HUES6 (cell line): ENCODE results near the gene SLC45A1.

Experiments
- H3K27ac ChIP-seq: 2 replicates; pipeline ENCODE4 v1.7.0; 2013; ENCODE audit warnings: low read depth, mild to moderate bottlenecking, low read length, inconsistent platforms
- H3K27me3 ChIP-seq: 2 replicates; pipeline ENCODE4 v1.6.1; 2013; ENCODE audit warnings: low read length; ENCODE audit not compliant: control insufficient read depth, insufficient read depth
- H3K36me3 ChIP-seq: 2 replicates; pipeline ENCODE4 v1.6.1; 2013; ENCODE audit warnings: low read length; ENCODE audit not compliant: control insufficient read depth, insufficient read depth
- H3K4me1 ChIP-seq: 2 replicates; pipeline ENCODE4 v1.6.1; 2013; ENCODE audit warnings: low read length; ENCODE audit not compliant: control insufficient read depth, insufficient read depth
- H3K4me3 ChIP-seq: 2 replicates; pipeline ENCODE4 v1.5.1; 2013; ENCODE audit warnings: low read depth, low read length
- H3K9ac ChIP-seq: one replicate; pipeline ENCODE4 v1.6.1; 2013; ENCODE audit warnings: mild to moderate bottlenecking, low read length
- H3K9me3 ChIP-seq: 2 replicates; pipeline ENCODE4 v1.6.1; 2013; ENCODE audit warnings: low read depth, low read length; ENCODE audit not compliant: control insufficient read depth, insufficient read depth

Gene SLC45A1

GRCh38 chr1:8285965-8286364, 31.9 kb upstream of the SLC45A1 start:
- no peaks in the 10 kb centered on the region for H3K36me3 ChIP-seq

DNA sequence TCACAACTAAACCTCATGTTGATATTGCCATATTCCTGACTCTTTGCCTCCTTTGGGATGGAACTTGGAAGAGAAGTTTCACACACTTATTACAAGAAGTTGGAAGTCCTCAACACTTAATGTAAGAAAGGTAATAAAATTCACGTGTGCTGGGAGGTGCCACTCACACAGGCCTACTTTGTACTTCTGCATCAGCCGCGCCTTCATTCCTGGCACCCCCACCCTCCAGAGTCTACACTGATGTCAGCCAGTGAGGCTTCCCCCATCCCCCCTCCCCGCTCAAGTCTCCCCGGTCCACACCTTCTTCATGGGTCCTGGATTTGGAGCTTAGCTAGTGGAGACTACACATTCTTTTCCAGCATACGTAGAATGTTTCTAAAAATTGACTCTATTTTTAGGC, 24.8 kb upstream of the SLC45A1 start:
- no peak overlapping the region for H3K27ac ChIP-seq
- no peak overlapping the region for H3K9ac ChIP-seq
- H3K4me3 ChIP-seq, result no peak overlapping the region
- H3K4me1 ChIP-seq, result no peaks in the 10 kb centered on the region
- no peaks in the 10 kb centered on the region for H3K27me3 ChIP-seq
- no peaks in the 10 kb centered on the region for H3K36me3 ChIP-seq
- no peaks in the 10 kb centered on the region for H3K9me3 ChIP-seq

More at GRCh38 chr1:8285965-8286364, 31.9 kb upstream of the SLC45A1 start:
- Histone ChIP-seq H3K4me3 (no peak overlapping the region), H3K9me3 (no peaks in the 10 kb centered on the region), H3K27me3 (no peaks in the 10 kb centered on the region), H3K27ac (no peak overlapping the region), H3K4me1 (peaks cover 12% of the 10 kb centered on the region), H3K9ac (no peak overlapping the region)

GRCh38 chr1:8293641-8294169, 24.2 kb upstream of the SLC45A1 start:
- no peaks in the 10 kb centered on the region for H3K9me3 ChIP-seq
- no peak overlapping the region for H3K4me3 ChIP-seq
- H3K9ac ChIP-seq, result no peak overlapping the region
- H3K27me3 ChIP-seq, result no peaks in the 10 kb centered on the region
- H3K27ac ChIP-seq, result no peak overlapping the region
- no peaks in the 10 kb centered on the region for H3K4me1 ChIP-seq
- no peaks in the 10 kb centered on the region for H3K36me3 ChIP-seq

DNA sequence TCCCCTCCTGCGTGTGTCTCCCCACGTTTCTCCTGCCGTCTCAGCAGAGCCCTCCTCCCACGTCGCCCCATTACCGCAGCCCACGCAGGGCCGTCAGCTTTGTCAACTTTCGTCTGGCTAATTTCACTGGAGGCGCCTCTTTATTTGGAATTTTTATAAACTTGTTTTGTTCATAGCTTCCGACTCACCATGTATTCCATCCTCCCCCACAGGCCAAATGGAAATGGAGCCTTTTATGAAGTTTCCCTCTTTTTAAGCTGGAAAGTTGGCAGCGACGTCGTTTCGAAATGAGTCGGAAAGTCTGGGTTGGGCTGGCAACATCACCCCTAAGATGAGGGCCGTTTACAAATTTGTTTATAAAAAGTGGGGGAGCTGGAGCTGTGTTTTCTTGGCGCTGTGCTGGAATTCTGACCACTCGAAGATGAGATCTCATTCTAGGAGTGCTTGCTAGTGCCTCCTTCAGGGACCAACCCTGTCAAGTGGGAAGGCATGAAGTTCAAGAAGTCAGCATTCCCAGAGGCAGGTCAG, 23.7 kb upstream of the SLC45A1 start:
- Histone ChIP-seq H3K9me3 (no peaks in the 10 kb centered on the region), H3K27me3 (no peaks in the 10 kb centered on the region), H3K4me1 (no peaks in the 10 kb centered on the region), H3K36me3 (no peaks in the 10 kb centered on the region), H3K9ac (no peak overlapping the region), H3K27ac (no peak overlapping the region), H3K4me3 (no peak overlapping the region)

GRCh38 chr1:8297245-8297644, 20.7 kb upstream of the SLC45A1 start:
- Histone ChIP-seq H3K9me3 (no peaks in the 10 kb centered on the region), H3K4me3 (no peak overlapping the region), H3K27ac (no peak overlapping the region), H3K4me1 (peaks cover 3% of the 10 kb centered on the region; the same call in 1 of the 2 replicates), H3K36me3 (no peaks in the 10 kb centered on the region), H3K27me3 (no peaks in the 10 kb centered on the region), H3K9ac (no peak overlapping the region)

GRCh38 chr1:8299963-8300362, 18.0 kb upstream of the SLC45A1 start:
- H3K27ac ChIP-seq, result no peak overlapping the region
- no peaks in the 10 kb centered on the region for H3K9me3 ChIP-seq
- H3K9ac ChIP-seq, result no peak overlapping the region
- no peak overlapping the region for H3K4me3 ChIP-seq
- no peaks in the 10 kb centered on the region for H3K27me3 ChIP-seq
- peaks cover 11% of the 10 kb centered on the region for H3K4me1 ChIP-seq
- H3K36me3 ChIP-seq, result no peaks in the 10 kb centered on the region

DNA sequence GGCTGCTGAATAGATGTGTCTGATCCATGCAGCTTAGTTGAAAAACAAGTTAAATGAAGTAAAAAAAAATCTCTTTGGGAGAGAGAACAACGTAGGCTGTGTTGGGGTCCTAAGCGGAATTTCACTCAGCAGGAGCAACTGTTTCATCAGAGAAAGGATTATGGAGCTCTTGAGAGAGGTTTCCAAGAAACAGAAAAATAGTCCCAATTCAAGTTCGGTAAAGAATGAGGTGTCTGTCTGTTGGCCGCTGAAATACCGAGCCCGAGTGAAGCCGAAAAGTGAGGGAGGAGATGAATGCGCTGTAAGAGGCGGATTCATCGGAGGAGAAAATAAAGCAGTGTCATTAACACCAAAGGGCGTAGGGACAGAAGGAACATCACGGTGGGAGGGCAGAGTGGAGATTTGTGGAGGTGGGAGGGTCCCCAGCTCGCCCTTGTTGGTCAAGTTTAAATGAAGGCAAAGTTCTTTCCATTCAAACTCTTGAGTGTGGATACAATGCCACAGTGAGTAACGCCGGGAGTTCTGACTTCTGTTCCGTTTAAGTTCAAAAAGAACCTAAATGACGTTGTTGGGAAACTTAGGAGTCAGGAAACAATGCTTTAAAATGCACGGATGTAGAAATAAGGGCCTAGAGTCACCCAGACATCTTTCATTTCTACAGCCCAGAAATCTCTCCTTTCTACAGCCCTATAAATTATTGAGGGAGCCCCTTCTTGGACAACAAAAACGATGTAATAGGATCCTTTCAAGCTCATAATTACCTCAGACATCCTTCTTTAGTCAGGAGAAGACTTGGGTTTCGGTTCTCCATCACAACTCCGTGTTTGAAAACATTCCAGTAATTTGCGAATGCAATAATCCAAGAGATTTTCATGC, 15.6 kb upstream of the SLC45A1 start:
- H3K27ac ChIP-seq, result no peak overlapping the region

GRCh38 chr1:8303141-8303540, 14.8 kb upstream of the SLC45A1 start:
- Histone ChIP-seq H3K4me1 (peaks cover 11% of the 10 kb centered on the region), H3K36me3 (no peaks in the 10 kb centered on the region), H3K27me3 (no peaks in the 10 kb centered on the region), H3K9ac (no peak overlapping the region), H3K9me3 (no peaks in the 10 kb centered on the region), H3K27ac (no peak overlapping the region), H3K4me3 (no peak overlapping the region)

More for the DNA sequence above, 15.6 kb upstream of the SLC45A1 start:
- Histone ChIP-seq H3K4me3 (no peak overlapping the region), H3K27me3 (no peaks in the 10 kb centered on the region), H3K4me1 (peaks cover 11% of the 10 kb centered on the region), H3K9me3 (no peaks in the 10 kb centered on the region), H3K36me3 (no peaks in the 10 kb centered on the region), H3K9ac (no peak overlapping the region)

DNA sequence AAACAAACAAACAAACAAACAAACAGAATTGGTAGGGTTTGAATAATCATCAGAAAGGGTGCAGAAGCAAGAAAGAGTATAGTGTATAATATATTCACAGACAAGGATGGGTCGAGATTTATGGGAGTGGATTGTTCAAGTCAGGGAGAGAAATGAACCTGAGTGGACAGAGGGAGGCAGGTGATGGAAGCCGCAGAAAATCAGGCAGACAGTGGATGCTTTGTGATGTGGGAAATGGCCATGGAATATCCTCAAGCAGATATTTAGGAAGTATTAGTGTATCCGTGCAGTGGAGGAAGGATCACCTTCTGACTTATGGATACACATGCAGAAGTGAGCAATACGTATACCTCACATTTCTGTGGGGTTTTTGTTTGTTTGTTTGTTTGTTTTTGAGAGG, 14.0 kb upstream of the SLC45A1 start:
- no peak overlapping the region for H3K9ac ChIP-seq
- H3K9me3 ChIP-seq, result no peaks in the 10 kb centered on the region
- no peaks in the 10 kb centered on the region for H3K36me3 ChIP-seq
- H3K4me3 ChIP-seq, result no peak overlapping the region
- no peak overlapping the region for H3K27ac ChIP-seq
- no peaks in the 10 kb centered on the region for H3K27me3 ChIP-seq
- peaks cover 11% of the 10 kb centered on the region for H3K4me1 ChIP-seq

GRCh38 chr1:8307628-8308027, 10.3 kb upstream of the SLC45A1 start:
- H3K27ac ChIP-seq, result no peak overlapping the region
- peaks cover 9% of the 10 kb centered on the region for H3K9me3 ChIP-seq
- H3K4me1 ChIP-seq, result peaks cover 4% of the 10 kb centered on the region; the same call in 1 of the 2 replicates
- no peaks in the 10 kb centered on the region for H3K27me3 ChIP-seq
- no peak overlapping the region for H3K9ac ChIP-seq
- H3K4me3 ChIP-seq, result no peak overlapping the region
- H3K36me3 ChIP-seq, result no peaks in the 10 kb centered on the region

DNA sequence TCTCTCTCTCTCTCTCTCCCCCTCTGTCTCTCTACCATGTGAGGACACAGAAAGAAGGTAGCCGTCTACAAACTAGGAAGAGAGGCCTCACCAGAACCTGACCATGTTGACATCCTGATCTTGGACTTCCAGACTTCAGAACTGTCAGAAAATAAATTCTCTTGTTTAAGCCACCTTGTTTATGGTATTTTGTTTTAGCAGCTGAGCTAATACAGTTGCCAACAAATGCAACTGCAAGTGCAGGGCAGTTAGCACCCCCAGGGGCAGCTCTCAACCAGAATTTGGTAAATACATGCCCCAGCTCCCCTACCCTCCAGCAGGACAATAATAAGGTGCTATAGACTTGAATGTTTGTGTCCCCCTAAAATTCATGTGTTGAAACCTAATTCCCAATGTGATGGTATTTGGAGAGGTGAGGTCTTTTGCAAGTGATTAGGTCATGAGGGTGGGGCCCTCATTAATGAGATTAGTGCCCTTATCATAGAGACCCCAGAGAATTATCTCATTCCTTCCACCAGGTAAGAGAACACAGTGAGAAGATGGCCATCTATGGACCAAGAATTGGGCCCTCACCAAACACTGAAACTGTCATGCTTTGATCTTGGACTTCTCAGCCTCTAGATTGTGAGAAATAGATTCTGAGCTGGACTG, 6.7 kb upstream of the SLC45A1 start:
- H3K9ac ChIP-seq, result no peak overlapping the region
- peaks cover 4% of the 10 kb centered on the region for H3K27me3 ChIP-seq
- H3K4me1 ChIP-seq, result peaks cover 21% of the 10 kb centered on the region
- no peak overlapping the region for H3K4me3 ChIP-seq
- H3K9me3 ChIP-seq, result peaks cover 9% of the 10 kb centered on the region
- no peak overlapping the region for H3K27ac ChIP-seq
- H3K36me3 ChIP-seq, result no peaks in the 10 kb centered on the region
